ENCODE data around the gene APOD.
"Not testable (repeated sequence)": the region's sequence is repeated elsewhere in the genome, so short reads cannot be mapped to it uniquely, and the experiment has no call there.

APOD gene

DNA sequence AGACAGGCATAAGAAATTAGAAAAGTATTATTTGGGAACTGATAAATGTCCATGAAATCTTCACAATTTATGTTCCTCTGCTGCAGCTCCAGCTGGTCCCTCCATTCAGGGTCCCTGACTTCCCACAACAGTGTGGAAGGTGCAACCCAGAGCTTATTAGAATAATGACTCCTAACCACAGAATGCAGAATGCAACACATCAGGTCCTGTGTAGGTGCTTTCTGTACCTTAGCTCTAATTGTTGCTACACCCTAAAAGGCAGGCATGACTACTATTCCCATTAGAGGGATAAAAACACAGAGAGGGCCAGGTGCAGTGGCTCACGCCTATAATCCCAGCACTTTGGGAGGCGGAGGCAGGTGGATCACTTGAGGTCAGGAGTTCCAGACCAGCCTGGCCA is 6.6 kb upstream of the APOD start:
- FAIRE-seq = not testable (repeated sequence)

DNA sequence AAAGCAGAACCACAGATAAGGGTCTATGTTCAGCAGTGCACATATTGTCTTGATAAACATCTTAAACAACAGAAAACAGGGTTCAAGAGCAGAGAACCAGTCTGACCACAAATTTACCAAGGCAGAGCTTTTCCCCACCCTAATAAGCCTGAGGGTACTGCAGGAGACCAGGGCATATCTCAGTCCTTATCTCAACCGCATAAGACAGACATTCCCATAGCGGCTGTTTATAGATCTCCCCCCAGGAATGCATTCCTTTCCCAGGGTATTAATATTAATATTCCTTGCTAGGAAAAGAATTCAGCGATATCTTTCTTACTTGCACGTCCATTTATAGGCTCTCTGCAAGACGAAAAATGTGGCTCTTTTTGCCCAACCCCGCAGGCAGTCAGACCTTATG is 6.1 kb upstream of the APOD start:
- FAIRE-seq; DNase-seq (ENCODE audit: low spot score): not testable (repeated sequence)

More for the DNA sequence above, 6.6 kb upstream of the APOD start:
- DNase-seq (ENCODE audit: low spot score) = not testable (repeated sequence)

DNA sequence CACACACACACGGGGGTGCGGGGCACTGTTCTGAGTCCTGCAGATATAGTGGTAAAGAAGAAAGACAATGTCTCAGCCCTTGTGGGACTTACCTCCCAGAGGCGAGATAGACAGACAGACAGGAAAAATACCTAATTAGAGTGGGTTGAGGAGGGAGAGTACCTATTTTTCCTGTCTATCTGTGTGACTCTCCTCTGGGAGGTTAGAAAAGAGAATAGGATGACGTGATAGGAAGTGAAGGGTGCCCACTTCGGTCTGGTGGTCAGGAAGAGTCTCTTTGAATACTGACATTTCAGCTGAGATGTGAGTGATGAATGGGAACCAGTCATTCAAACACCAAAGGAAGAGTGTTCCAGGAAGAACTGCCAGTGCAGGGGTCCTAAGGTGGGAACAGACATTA is 4.1 kb upstream of the APOD start:
- DNase-seq (ENCODE audit: low spot score) (no peak), FAIRE-seq (no peak)

DNA sequence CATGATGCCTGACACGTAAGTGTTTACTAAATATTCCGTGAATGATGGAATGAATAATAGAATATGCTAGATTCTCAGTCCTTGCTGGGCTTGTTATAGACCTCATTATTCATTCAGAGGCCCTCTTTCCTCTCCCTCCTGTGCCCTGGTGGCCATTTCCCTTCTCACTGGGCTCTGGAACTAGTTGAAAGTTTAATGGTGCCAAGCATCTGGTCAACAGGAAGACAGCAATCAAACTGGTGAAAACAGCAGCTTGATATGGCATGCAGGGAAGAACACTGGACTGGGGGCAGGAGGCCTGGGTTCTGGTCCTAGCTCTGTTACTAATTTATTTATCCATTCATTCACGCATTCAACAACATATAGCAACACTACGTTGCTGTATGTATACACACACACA is 3.7 kb upstream of the APOD start:
- DNase-seq (ENCODE audit: low spot score) (no peak), FAIRE-seq (no peak)

DNA sequence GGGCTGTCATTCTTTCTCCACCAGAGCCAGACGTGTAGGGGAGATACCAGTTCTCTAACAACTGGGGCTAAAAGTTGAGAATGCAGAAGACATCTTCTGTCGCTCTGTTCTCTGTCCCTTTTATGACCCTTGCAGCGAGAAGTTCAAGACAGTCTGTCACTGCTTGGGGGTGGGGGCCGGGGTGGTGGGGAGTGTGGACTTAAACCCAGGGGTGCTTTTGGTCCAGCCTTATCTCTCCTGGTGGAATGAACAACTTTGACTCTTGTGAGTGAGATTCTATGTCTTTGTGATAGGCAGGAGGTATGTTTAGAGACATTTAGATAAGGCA is 767 bp upstream of the APOD start:
- no peak for FAIRE-seq
- DNase-seq (ENCODE audit: low spot score) = no peak

DNA sequence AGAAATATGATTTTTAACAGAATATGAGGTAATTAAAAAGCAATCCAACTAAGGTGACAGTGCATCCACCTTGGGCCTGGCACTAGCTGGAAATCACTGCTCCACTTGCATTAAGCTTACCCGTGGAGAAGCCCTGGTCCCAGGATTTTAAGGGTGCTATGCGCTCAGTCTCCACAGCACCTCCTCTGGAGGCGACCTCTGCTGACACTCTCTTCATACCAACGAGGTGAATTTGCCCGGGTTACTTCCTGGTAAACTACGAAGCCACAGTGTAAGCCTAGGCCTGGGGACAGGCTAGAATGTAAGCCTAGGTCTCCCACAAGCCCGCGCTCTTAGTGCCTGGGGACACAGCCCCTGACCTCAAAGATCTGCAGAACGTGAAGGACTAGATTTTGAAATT is 793 bp downstream of the APOD start:
- FAIRE-seq = no peak
- DNase-seq (ENCODE audit: low spot score) = no peak

DNA sequence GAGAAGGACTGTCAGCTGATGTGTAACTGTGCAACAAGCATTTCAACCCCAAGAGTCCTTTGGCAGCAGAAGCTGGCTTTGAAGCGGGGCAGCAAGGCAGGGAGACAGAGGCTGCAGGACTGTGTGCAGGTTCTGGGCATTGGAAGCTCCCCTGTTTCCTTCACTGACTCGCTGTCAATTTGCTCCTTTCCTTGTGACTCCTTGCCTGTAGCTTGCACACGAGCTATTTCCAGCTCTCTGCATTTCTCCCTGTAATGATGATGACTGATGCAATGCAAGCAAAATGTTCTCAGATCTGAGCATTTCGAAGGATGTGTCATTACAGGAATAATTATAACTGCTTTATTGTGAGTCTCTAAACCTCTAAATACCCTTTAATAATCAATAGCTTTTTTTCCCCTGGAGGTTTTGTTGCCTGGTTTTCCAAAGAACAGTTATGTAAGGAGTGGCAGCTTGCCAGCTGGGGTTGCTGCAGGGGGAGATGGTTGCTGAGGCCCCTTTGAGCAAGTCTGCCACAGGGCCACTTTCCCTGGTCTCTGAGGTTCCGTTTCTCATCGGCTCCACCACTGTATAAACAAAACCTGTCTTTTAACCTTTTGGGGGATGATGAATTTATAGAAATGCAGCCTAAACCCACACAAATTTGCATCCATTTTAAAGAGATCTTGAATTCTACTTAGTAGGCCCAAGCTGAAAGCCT is 2.8 kb downstream of the APOD start:
- DNase-seq (ENCODE audit: low spot score) (no peak), FAIRE-seq (no peak)

DNA sequence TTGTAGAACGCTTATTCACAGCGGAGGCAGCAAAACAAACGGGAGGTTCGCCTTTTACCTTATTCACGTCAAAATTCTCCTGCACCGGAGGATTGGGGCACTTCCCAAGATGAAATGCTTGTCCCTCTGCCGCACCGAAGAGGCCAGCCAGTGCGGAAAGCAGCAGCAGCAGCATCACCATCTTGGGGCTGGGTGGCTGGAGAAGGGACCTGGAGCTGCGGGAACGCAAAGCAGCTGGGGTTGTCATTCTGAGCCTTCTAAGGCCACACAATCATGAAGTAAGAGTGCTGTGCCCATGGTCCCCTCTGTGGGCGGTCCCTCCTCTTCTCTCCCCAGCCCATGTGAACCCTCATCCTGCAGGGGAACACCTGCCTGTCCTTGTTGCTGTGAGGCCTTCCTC is 4.5 kb downstream of the APOD start:
- no peak for FAIRE-seq
- no peak for DNase-seq (ENCODE audit: low spot score)

DNA sequence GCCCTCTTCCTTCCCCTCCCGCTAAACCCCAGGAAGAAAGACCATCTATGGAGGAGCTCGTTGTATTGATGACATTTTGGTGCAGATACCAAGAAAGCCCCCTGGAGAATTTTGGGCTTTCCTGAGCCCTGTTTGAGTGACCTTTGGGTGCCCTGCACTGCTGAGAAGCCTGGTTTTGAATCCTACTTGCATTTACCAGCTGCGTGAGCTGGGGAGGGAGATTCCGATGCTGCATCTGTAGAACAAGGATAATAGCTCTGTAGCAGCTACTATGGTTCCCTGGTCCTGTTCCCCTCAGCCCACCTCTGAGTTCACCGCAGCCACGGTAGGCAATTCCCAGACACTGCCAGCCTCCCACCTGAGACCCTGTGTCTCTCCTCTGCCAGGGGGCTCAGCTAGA is 5.2 kb downstream of the APOD start:
- FAIRE-seq (no peak), DNase-seq (ENCODE audit: low spot score) (no peak)

DNA sequence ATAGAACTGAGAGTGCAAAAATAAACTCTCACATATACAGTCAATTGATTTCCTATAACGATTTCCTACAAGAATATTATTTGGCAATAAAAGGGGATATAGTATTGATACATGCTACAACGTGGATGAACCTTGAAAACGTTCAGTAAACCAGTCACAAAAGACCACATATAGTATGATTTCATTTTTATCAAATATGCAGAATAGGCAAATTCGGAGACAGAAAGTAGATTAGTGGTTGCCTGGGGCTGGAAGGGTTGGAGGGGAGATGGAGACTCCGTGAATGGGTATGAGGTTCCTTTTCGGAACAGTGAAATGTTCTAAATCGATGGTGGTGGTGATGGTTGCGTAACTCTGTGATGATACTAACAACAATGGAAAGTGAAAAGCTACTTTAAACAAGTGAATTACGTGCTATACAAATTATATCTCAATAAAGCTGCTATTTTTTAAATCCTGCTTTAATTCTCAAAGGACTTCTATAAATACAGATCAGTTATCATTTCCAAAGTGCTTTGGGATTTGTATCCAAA is 6.0 kb downstream of the APOD start:
- FAIRE-seq (no peak), DNase-seq (ENCODE audit: low spot score) (no peak)

DNA sequence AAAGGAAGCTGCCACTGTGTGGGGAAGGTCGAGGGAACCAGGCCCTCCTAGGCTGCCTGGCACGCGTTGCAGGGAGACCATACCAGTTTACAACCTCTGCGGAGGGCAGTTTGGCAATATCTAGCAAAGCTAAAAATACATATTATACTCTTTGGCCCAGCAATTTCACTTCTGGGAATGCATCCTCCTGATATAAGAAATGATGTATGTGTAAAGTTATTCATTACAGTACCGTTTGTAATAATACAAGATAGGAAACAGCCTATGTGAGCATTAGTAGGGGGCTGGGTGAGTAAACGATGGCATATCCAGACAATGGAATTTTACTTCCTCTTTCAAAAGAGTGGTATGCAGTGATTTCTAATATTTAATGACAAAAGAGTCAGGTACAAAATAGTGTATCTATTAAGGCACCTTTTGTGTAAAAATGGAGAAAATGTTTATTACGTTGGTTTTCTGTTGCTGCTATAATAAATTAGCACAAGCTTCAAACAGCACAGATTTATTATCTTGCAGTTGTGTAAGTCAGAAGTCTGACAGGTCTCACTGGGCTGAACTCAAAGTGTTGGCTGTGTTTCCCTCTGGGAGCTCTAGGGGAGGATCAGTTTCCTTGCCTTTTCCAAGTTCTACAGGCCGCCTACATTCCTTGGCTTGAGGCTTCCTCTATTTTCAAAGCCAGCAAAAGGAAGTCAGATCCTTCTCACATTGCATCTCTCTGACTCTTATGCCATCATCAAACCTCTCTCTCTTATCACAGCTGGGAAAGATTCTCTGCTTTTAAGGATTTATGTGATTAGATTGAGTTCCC is 9.0 kb downstream of the APOD start:
- FAIRE-seq (no peak), DNase-seq (ENCODE audit: low spot score) (no peak)

DNA sequence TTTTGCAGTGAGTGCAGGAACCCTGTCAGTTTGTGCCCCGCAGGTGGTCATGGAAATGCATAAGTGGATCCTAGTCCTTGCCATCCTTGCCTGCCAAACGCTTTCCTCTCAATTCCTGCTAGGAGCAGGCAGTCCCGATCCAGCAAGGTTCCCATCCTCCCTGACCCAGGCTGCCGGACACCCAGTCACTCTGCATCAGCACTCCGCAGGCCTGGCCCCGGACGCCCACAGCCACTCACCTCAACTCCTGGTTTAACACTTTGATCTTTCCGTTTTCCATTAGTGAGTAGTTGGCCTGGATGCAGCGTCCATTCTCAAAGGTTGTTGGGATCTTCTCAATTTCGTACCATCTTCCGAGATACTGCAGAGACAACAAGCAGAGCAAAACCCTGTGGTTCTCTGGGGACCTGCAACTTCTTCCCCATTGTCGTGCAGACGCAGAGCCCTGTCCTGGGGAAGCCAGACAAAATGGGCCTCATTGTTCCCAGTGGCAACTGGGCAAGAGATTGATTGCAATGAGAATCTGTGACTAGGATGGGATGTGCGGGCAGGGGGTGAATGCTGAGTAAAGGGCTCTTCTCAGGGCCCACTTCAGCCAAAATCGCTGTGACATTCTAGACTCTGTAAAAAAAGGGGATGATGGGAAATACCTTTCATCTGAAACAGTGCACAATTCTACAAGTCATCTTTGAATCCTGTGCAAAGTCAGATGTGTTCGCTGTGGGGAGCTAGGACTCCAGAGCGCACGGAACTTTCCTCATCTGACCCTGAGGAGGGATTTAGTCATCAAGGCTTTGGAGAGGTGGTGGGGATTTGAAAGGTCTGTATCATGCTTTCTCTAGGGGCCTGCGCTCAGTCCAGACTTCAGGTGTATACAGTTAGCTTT is 9.9 kb downstream of the APOD start:
- FAIRE-seq = no peak
- DNase-seq (ENCODE audit: low spot score) = no peak

DNA sequence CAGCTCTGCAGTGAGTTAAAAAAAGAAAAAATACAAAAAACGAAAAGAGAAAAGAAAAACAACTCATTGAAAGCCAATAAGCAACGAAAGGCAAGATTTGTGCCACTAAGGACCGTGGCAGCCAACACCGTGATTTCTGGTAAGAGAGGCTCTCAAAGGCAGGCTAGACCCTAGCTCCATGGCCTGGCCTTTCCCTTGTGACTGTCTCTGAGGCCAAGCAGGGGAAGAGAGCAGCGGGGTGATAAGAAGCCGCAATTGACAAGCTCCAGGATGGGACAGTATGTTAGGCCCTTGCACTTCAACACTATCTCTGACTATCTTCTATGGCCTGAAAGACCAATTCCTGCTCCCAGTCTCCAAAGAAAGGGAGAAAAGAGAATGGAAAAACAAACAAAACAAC is 12.4 kb downstream of the APOD start:
- DNase-seq (ENCODE audit: low spot score) (no peak), FAIRE-seq (no peak)

DNA sequence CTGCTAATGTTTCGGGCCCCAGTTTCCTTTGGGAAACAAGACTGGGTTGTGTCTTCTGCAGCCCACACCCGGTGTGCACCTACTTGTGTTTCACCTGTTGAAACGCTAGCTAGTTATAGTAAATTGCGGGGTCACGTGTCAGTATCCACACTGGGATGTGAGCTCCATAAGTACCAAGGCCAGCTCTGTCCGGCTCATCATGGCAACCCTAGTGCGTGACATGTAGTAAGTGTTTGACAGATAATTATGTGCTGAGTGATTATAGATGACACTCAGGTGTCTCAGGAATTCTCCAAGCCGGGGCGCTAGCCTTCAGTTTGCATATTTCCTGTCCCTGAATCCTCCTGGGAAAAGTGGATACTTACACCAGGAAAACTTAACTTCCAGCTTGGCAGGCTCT is 12.8 kb downstream of the APOD start:
- FAIRE-seq = no peak
- no peak for DNase-seq (ENCODE audit: low spot score)

DNA sequence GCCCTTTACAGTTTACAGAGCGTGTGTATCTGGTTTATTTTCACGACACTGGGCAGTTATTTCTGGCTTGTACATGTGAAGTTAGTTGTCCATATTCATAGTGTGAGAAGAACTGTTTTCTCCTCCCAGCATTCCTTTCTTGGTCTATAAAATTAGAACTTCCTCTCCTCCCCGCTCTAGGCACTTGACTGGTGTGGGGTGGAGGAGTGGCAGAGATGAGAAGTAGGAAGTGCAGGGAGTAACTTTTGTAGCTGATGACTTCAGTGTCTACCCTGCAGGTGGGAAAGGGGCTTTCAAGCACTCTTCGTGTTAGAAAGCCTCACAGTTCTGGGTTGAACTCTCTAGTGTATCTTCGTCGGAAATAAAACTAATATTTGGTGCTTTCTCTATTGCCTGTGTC is 13.4 kb downstream of the APOD start:
- DNase-seq (ENCODE audit: low spot score) (no peak), FAIRE-seq (no peak)

DNA sequence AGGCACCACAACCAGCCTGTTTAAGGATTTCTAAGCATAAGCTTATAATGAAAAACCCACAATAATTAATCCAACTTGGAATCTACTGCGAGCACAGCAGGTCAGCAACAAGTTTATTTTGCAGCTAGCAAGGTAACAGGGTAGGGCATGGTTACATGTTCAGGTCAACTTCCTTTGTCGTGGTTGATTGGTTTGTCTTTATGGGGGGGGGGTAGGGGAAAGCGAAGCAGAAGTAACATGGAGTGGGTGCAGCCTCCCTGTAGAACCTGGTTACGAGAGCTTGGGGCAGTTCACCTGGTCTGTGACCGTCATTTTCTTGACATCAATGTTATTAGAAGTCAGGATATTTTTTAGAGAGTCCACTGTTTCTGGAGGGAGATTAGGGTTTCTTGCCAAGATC is 15.1 kb downstream of the APOD start:
- no peak for FAIRE-seq

DNA sequence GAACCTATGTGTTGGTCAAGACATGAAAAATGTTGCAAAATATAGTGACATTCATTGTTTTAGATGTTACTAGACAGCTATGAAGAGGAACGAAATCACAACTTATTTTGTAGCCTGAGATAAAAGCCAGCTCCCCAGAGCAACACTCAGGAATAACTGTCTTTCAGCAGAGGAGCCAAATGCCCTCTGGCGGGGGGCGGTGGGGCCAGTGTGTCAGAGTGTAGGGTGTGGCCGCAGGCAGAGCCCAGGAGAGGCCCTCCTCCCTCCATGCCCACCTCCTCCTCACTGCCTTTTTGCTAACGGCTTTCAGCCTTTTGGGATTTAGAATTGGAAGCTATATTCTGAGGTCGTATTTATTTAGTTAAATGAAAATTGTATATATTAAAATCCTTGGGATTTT is 16.9 kb downstream of the APOD start:
- DNase-seq (ENCODE audit: low spot score) = no peak
- FAIRE-seq = no peak

More for the DNA sequence above, 15.1 kb downstream of the APOD start:
- no peak for DNase-seq (ENCODE audit: low spot score)

DNA sequence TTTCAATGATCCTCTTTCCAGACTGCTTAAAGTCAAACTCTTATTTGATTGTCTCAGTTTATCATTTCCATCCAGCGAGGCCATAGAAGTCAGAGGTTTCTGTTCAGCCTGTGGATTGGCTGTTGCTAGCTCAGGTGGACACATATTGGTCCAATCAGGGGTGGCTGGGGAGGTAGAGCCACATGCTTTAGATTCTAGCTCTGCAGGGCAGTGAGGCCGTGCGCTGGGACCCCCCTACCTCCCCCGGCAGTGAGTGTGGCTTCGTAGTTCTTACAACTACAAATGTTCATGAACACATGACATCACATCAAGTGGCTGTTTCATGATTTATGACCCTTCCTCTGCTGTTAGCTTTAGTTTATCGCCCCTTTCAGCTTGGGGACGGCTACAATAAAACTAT is 18.0 kb downstream of the APOD start:
- DNase-seq (ENCODE audit: low spot score) = no peak
- no peak for FAIRE-seq

DNA sequence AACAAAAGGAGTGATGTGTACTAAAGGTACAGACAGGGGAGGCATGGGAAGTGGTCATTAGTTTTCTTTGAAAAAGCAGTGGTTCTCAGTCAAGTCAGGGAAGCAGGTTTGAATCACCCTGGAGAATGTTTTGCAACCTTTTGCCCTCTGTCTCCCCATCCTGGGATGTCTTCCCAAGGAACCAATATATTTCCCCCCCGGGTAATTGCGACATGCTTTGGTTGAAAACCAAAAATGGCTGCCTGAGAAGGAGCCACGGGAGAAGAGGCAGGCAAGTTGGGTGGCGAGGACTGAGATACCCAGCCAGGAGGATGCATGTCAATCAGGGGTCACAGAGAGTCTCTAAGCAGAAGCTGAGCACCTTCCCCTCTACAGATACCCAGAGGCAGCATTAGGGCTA is 20.4 kb downstream of the APOD start:
- FAIRE-seq (no peak), DNase-seq (ENCODE audit: low spot score) (no peak)

DNA sequence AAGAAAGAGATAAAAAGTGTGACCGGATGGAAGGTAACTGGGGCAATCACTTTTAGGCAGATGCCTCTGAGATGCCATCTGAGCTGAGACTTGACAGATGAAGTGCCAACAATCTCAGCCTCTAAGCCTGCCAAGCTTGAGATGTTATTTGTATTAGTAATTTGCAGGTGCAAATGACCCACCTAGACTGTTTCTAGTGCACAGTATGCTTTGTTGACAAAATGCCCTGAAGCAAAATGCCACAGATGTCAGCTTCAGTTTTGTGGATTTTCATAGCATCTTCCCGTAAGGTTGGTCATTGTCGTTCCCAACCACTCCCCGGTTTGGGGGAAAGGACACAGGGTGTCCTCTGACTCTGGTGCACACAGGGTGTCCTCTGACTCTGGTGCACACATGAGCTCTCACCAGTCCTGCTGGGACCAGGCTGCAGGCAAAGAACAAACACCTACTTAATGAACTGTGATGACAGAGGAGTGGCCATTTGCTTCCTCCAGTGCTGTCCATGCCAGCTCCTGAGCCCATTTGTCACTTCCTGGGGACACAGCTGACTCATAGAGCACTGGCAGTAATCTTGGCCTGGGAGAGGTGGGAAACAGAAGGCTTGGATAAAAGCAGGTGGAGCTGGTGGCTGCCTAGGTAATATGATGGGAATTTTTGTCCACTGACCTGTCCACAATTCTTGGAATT is 23.9 kb downstream of the APOD start:
- FAIRE-seq (no peak), DNase-seq (ENCODE audit: low spot score) (peak; percentile 29)

DNA sequence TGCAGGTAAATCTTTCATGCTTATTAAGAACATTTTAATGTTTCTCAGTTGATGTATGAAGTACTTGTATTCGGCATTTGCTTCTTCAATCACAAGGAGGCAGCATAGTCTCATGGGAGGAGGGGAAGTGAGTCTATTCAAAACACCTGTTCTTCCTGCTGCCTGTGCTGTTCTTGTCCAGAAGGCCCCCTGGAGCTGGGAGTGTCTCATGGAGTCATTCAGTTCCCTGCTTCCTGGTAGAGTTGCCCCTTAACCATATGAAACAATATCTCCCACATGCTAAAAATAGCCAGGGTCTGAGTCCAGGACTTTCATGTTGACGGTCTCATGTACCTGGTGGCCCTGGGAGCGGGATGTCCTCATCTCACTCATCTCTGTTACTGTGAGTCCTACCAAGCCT is 25.1 kb downstream of the APOD start:
- FAIRE-seq (no peak), DNase-seq (ENCODE audit: low spot score) (no peak)
